GM12878 (cell line): ENCODE data around the gene DCAF15. TPM values are rescaled to one million over a fixed set of nuclear protein-coding genes. Genes with fewer than 3 reads are reported as not detected.

ENCODE experiments used
- EED ChIP-seq: sonication (generic); IDR thresholded peaks from 2 replicates; pipeline ENCODE4 v1.6.1; 2016; ENCODE audit warnings: antibody characterized with exemption, low read depth
- IKZF2 ChIP-seq, 2 experiments: fragments of 450-650 bp; IDR thresholded peaks; 2 replicates each; pipeline ENCODE4 v1.6.1; 2017; ENCODE audit warnings: mild to moderate bottlenecking in 2 of 2, moderate library complexity in 2 of 2
- MTA3 ChIP-seq: IDR thresholded peaks from 2 replicates; pipeline ENCODE4 v1.6.1; 2012; ENCODE audit warnings: low read length, inconsistent platforms, borderline replicate concordance
- POLR2A ChIP-seq: IDR thresholded peaks from 2 replicates; pipeline ENCODE4 v1.6.1; 2011; ENCODE audit warnings: low read depth, mild to moderate bottlenecking, low read length
- polyA plus RNA-seq, 11 experiments: library from polyadenylated mRNA; depleted of rRNA in 4 of 11; unstranded in 6 of 11; stranded (reverse) in 5 of 11; fragments of >200 nt; fragmentation: Nextera tagmentation in 4 of 11; fragmentation: Illumina TruSeq in 1 of 11; extraction: Ambion mirVana in 4 of 11; extraction: Trizol in 1 of 11; gene quantifications; 1 replicate in 1 of 11; 2 replicates in 10 of 11; pipeline versions ENCODE4 v1.2.1 to v1.2.3, GENCODE V29; 2011 to 2016; ENCODE audit warnings: inconsistent platforms in 2 of 11, missing spikeins in 2 of 11, low read depth in 1 of 11
- total RNA-seq, 4 experiments: library from RNA; depleted of rRNA in 3 of 4; stranded (reverse); fragments of >200 nt in 3 of 4; fragmentation: Illumina TruSeq in 1 of 4; extraction: Trizol in 1 of 4; gene quantifications; 2 replicates each; pipeline versions ENCODE4 v1.2.1 to v1.2.3, GENCODE V29; 2013 to 2021
- TF ChIP-seq, protein P1 (sequence below): fragments of 450-650 bp; IDR thresholded peaks from 2 replicates; pipeline ENCODE4 v1.6.1; 2016; ENCODE audit warnings: mild to moderate bottlenecking
- TF ChIP-seq, protein P2 (sequence below): fragments of 450-650 bp; IDR thresholded peaks from 2 replicates; pipeline ENCODE4 v1.6.1; 2016; ENCODE audit warnings: mild to moderate bottlenecking
- TF ChIP-seq, protein P3 (sequence below): fragments of 450-650 bp; IDR thresholded peaks from 2 replicates; pipeline ENCODE4 v1.6.1; 2017; ENCODE audit warnings: mild to moderate bottlenecking, moderate library complexity

DCAF15 gene
- total and polyA plus RNA-seq, 10 of the 15 experiments (the other 5 are each of a cell fraction or from before 2014, with no cell fraction given): 0.16 to 63.4 (median 26.6) TPM

DNA sequence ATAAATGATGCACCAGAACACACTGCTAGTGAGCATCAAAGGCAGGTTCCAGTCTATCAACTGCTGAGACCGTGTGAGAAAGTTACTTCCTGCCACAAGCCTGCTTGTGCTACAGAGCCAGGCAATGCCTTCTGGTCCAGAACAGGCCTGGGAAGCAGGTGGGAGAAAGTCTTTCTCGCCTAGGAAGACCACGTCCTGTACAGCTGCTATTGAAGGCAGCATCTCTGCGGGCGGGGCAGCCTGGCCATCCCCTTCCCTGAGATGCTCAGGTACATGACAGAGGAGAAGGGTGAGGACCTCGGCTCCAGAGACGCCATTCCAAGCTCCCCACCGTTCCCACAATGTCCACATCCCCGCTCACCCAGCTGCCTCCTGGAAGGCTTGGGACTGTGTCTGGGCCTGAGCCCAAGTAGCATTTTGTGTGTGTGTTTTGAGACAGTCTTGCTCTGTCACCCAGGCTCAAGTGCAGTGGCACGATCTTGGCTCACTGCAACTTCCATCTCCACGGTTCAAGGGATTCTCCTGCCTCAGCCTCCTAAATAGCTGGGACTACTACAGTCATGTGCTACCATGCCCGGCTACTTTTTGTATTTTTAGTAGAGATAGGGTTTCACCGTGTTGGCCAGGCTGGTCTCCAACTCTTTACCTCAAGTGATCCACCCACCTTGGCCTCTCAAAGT is 50.4 kb downstream of the DCAF15 start (continued):
- TF ChIP-seq, protein P1, sequence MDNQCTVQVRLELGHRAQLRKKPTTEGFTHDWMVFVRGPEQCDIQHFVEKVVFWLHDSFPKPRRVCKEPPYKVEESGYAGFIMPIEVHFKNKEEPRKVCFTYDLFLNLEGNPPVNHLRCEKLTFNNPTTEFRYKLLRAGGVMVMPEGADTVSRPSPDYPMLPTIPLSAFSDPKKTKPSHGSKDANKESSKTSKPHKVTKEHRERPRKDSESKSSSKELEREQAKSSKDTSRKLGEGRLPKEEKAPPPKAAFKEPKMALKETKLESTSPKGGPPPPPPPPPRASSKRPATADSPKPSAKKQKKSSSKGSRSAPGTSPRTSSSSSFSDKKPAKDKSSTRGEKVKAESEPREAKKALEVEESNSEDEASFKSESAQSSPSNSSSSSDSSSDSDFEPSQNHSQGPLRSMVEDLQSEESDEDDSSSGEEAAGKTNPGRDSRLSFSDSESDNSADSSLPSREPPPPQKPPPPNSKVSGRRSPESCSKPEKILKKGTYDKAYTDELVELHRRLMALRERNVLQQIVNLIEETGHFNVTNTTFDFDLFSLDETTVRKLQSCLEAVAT: peak; percentile 43; the same call in 1 of the 2 replicates
- peak; percentile 33 to 58; a peak in 2 of 4 replicates for TF ChIP-seq IKZF2 (IDR thresholded peaks at IDR 0.05)
- peak; percentile 22; the same call in 1 of the 2 replicates for TF ChIP-seq POLR2A
- TF ChIP-seq, protein P2, sequence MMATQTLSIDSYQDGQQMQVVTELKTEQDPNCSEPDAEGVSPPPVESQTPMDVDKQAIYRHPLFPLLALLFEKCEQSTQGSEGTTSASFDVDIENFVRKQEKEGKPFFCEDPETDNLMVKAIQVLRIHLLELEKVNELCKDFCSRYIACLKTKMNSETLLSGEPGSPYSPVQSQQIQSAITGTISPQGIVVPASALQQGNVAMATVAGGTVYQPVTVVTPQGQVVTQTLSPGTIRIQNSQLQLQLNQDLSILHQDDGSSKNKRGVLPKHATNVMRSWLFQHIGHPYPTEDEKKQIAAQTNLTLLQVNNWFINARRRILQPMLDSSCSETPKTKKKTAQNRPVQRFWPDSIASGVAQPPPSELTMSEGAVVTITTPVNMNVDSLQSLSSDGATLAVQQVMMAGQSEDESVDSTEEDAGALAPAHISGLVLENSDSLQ: peak; percentile 52; the same call in 1 of the 2 replicates
- no peak for TF ChIP-seq MTA3
- TF ChIP-seq, protein P3, sequence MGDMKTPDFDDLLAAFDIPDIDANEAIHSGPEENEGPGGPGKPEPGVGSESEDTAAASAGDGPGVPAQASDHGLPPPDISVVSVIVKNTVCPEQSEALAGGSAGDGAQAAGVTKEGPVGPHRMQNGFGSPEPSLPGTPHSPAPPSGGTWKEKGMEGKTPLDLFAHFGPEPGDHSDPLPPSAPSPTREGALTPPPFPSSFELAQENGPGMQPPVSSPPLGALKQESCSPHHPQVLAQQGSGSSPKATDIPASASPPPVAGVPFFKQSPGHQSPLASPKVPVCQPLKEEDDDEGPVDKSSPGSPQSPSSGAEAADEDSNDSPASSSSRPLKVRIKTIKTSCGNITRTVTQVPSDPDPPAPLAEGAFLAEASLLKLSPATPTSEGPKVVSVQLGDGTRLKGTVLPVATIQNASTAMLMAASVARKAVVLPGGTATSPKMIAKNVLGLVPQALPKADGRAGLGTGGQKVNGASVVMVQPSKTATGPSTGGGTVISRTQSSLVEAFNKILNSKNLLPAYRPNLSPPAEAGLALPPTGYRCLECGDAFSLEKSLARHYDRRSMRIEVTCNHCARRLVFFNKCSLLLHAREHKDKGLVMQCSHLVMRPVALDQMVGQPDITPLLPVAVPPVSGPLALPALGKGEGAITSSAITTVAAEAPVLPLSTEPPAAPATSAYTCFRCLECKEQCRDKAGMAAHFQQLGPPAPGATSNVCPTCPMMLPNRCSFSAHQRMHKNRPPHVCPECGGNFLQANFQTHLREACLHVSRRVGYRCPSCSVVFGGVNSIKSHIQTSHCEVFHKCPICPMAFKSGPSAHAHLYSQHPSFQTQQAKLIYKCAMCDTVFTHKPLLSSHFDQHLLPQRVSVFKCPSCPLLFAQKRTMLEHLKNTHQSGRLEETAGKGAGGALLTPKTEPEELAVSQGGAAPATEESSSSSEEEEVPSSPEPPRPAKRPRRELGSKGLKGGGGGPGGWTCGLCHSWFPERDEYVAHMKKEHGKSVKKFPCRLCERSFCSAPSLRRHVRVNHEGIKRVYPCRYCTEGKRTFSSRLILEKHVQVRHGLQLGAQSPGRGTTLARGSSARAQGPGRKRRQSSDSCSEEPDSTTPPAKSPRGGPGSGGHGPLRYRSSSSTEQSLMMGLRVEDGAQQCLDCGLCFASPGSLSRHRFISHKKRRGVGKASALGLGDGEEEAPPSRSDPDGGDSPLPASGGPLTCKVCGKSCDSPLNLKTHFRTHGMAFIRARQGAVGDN: peak; percentile 46
- TF ChIP-seq EED: peak; percentile 11
- TF ChIP-seq, all 136 proteins: peak for 10
